Stimulated activated naive B cell treated with anti-CD40 and anti-IgM and Interleukin-4, amounts not matched to agents 10 μg/mL and 1 μg/mL and 100 μg/mL, for 72 hours (primary cell): ENCODE results near the gene PTPRZ1.

Experiments
- ATAC-seq, 2 donors: fragments of 150-1000 bp; cut with Tn5 transposase; replicated peaks; 2 replicates each; pipeline ENCODE4 v1.10.0; 2021; ENCODE audit warnings: moderate library complexity in 1 of 2
- DNase-seq: peaks from one replicate; pipeline ENCODE4 v3.0.0; 2021
- H3K27ac Mint-ChIP-seq: one replicate; pipeline ENCODE4 v1.8.0; 2022; ENCODE audit warnings: mild to moderate bottlenecking, mixed read lengths
- H3K27me3 Mint-ChIP-seq, 2 donors: one replicate each; pipeline ENCODE4 v1.8.0; 2022; ENCODE audit warnings: mixed read lengths in 2 of 2
- H3K36me3 Mint-ChIP-seq, 2 donors: one replicate each; pipeline ENCODE4 v1.8.0; 2022; ENCODE audit warnings: mixed read lengths in 2 of 2, mild to moderate bottlenecking in 1 of 2
- H3K4me1 Mint-ChIP-seq, 2 donors: one replicate each; pipeline ENCODE4 v1.8.0; 2022; ENCODE audit warnings: mixed read lengths in 2 of 2, mild to moderate bottlenecking in 1 of 2
- H3K4me3 Mint-ChIP-seq, 2 donors: one replicate each; pipeline ENCODE4 v1.8.0; 2022; ENCODE audit warnings: mild to moderate bottlenecking in 2 of 2, mixed read lengths in 2 of 2, moderate library complexity in 1 of 2
- H3K9me3 Mint-ChIP-seq, 2 donors: one replicate each; pipeline ENCODE4 v1.8.0; 2022; ENCODE audit warnings: mixed read lengths in 2 of 2, mild to moderate bottlenecking in 1 of 2

Gene PTPRZ1

DNA sequence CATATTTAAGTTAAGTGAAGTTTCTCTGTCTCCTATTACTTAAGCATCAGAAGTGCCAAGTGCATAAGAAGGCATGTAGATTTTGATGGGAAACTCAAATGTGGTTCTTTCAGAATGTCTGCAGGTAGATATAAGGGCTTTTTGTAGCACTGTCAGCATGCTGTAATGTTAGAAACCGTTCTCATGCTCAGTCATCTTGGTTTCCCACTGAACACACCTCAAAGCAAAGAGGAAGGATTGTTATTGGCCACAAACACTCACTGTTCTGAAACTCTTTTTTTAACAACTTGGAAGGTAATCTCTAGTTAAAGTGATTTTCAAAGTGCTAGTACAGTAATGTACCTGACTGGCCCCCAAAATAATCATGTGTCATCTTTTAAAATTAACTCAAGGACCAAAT, 145.1 kb downstream of the PTPRZ1 start:
- H3K4me1 Mint-ChIP-seq, result no peaks in the 10 kb centered on the region
- no peak overlapping the region for H3K27ac Mint-ChIP-seq
- no peak for DNase-seq
- no peak overlapping the region for H3K4me3 Mint-ChIP-seq
- H3K9me3 Mint-ChIP-seq, result no peaks in the 10 kb centered on the region
- no peak for ATAC-seq
- no peaks in the 10 kb centered on the region for H3K36me3 Mint-ChIP-seq
- no peaks in the 10 kb centered on the region for H3K27me3 Mint-ChIP-seq

DNA sequence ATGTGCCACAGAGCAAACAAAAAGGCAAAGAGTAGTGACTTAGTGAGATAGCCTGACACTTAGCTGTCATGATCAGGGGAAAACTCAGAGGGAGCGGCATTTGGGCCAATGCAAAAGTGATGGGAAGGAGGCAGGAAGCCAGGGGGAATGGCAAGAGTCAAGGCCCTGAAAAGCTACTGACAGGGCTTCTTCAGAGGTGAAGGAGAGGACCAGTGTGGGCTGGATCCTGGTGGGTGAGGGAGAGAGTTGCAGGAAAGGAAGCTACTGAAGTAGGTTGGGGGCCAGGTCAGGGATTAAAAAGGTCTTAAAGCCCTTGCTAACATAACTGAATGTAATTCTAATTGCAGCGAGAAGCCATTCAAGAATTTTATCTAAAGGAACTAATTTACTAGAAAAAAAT, 154.1 kb downstream of the PTPRZ1 start:
- H3K4me1 Mint-ChIP-seq, result no peaks in the 10 kb centered on the region
- DNase-seq (no peak), ATAC-seq (no peak)
- no peak overlapping the region for H3K4me3 Mint-ChIP-seq
- H3K36me3 Mint-ChIP-seq, result no peaks in the 10 kb centered on the region
- H3K9me3 Mint-ChIP-seq, result no peaks in the 10 kb centered on the region
- no peak overlapping the region for H3K27ac Mint-ChIP-seq
- no peaks in the 10 kb centered on the region for H3K27me3 Mint-ChIP-seq

DNA sequence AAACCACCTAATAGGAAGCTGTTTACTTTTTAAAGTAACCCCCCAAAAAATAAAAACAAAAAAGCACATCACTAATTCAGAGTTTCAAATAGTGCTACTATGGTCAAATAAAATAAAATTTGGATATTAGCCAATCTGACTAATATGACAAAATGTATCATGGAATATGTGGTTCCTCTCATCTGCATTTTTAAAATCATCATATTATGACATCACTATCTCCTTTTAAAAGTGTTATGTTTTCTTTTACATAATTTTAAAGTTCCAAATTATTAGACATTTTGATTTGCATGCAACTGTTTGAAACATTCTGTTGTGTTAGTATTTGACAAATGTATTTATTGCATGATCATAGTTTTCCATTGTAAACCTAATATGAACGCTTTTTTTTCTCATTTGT, 160.7 kb downstream of the PTPRZ1 start:
- Mint-ChIP-seq H3K36me3 (no peaks in the 10 kb centered on the region), H3K27ac (no peak overlapping the region), H3K27me3 (peaks cover 0 to 4% of the 10 kb centered on the region in 2 donors), H3K4me1 (no peaks in the 10 kb centered on the region), H3K9me3 (no peaks in the 10 kb centered on the region), H3K4me3 (no peak overlapping the region)
- ATAC-seq (no peak), DNase-seq (no peak)

DNA sequence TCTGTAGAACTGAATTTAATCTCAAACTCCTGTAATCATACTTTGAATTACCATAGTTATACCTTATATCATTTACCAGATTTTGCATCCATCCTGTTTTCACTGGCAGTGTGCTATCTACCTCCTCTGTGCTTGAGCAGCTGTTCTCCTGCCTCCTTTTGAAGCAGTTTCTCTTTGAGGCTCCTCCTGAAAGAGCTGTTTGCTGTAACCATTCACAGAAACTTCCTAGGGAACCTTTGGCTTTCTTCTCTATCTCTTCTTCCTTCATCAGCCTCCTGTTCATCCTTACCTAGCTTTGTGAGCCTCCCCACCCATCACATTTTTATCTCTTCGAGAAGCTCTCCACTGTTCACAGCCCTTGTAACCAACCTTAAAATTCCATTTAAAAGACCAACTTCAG, 162.9 kb downstream of the PTPRZ1 start:
- Mint-ChIP-seq H3K27ac (no peak overlapping the region), H3K9me3 (no peaks in the 10 kb centered on the region), H3K36me3 (no peaks in the 10 kb centered on the region), H3K4me3 (no peak overlapping the region), H3K27me3 (peaks cover 0 to 4% of the 10 kb centered on the region in 2 donors), H3K4me1 (no peaks in the 10 kb centered on the region)
- ATAC-seq (no peak), DNase-seq (no peak)

DNA sequence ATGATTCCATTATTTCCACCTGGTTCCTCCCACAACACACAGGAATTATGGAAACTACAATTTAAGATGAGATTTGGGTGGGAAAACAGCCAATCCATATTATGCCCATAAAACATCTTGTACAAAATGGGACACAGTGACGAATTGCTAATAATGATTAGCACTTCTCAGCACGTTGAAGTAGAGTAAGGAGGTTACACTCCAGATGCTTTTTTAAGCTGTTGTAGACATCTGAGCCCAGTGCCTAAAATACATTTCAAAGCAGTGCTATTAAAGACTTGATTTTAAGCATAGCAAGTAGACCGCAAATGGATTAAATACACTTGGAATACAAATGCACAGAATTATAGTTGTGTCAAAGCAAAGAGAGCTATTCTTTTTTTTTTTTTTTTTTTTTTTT, 165.2 kb downstream of the PTPRZ1 start:
- H3K27me3 Mint-ChIP-seq, result peaks cover 0 to 4% of the 10 kb centered on the region in 2 donors
- H3K36me3 Mint-ChIP-seq, result no peaks in the 10 kb centered on the region

DNA sequence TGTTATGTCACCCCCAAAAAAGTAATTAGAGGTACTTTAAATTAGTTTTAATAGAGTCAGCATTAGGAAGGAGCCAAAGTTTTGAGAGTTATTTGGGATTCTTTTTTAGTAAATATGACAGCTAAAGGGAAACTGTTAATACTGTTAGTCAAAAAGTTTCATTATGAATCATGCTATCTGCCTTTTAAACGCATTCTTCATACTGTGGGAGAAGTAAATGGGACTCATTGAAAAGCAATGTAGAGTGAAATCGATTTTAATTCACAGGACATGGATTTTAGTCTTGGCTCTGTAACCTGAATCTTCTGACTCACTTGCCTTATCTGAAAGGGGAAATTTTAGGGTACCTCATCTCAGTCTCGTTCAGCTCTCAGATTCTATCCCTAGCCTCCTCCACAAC, 165.9 kb downstream of the PTPRZ1 start:
- Mint-ChIP-seq H3K4me1 (no peaks in the 10 kb centered on the region), H3K27me3 (peaks cover 0 to 4% of the 10 kb centered on the region in 2 donors), H3K9me3 (no peaks in the 10 kb centered on the region), H3K36me3 (no peaks in the 10 kb centered on the region), H3K27ac (no peak overlapping the region), H3K4me3 (no peak overlapping the region)
- no peak for DNase-seq
- no peak for ATAC-seq

More for the DNA sequence above, 165.2 kb downstream of the PTPRZ1 start:
- Mint-ChIP-seq H3K4me3 (no peak overlapping the region), H3K4me1 (no peaks in the 10 kb centered on the region), H3K9me3 (no peaks in the 10 kb centered on the region), H3K27ac (no peak overlapping the region)
- DNase-seq, result no peak
- ATAC-seq, result no peak

DNA sequence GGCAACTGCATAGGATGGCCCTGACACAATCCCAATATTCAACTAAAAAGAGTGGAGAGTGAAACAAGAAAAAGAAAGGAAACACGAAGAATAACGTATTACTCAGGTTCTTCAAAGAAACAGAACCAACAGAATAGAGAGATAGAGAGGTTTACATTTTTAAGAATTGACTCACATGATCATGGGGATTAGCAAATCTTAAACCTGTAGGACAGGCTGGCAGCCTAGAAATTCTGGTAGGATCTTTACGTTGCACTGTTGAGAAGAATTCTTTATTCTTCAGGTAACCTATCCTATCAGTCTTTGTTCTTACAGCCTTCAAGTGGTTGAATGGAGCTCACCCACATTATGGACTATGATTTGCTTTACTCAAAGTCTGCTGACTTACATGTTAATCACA, 167.2 kb downstream of the PTPRZ1 start:
- Mint-ChIP-seq H3K36me3 (no peaks in the 10 kb centered on the region), H3K27ac (no peak overlapping the region), H3K4me1 (no peaks in the 10 kb centered on the region), H3K9me3 (no peaks in the 10 kb centered on the region), H3K27me3 (peaks cover 0 to 4% of the 10 kb centered on the region in 2 donors), H3K4me3 (no peak overlapping the region)
- DNase-seq (no peak), ATAC-seq (no peak)

DNA sequence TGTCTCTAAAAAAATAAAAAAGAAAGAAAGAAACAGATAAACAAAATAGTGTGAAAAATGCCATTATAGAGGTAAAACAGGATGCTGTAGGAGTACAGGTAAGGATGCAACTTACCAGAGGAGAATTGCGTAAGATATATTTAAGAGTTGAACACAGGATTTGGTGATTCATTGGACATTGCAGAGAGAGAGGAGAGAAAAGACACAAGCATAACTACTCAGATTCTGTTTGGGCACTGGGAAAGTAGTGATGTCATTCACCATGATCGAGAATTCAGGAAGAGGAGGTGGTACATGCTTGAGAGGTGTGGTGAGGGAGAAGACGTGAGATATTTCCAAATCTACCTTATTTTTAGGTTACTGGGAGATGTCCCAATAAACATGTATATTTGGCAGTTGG, 173.4 kb downstream of the PTPRZ1 start:
- Mint-ChIP-seq H3K36me3 (no peaks in the 10 kb centered on the region), H3K27ac (no peak overlapping the region), H3K4me3 (no peak overlapping the region), H3K4me1 (no peaks in the 10 kb centered on the region), H3K27me3 (peaks cover 4 to 8% of the 10 kb centered on the region in 2 donors), H3K9me3 (no peaks in the 10 kb centered on the region)
- no peak for DNase-seq
- no peak for ATAC-seq

DNA sequence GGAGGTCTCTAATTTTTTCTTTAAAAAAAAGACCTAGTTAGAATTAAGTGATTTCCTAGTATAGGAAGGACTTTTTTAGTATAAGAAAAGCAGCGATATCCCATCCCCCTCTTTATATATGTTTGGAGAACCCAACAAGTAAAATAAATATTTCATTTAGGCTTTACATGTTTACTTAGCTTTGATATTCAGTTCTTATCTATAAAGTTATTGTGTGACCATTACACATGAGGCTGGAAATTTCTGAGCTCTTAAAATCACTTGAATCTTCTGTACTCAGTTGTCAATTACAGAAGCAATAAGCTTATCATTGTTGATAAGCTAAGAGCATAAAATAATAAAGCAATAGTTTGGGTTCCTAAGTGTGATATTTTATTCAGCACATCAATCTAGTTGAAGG, 181.4 kb downstream of the PTPRZ1 start:
- Mint-ChIP-seq H3K27ac (no peak overlapping the region), H3K4me3 (no peak overlapping the region), H3K36me3 (no peaks in the 10 kb centered on the region), H3K9me3 (no peaks in the 10 kb centered on the region), H3K27me3 (no peaks in the 10 kb centered on the region), H3K4me1 (no peaks in the 10 kb centered on the region)
- ATAC-seq (no peak), DNase-seq (no peak)

DNA sequence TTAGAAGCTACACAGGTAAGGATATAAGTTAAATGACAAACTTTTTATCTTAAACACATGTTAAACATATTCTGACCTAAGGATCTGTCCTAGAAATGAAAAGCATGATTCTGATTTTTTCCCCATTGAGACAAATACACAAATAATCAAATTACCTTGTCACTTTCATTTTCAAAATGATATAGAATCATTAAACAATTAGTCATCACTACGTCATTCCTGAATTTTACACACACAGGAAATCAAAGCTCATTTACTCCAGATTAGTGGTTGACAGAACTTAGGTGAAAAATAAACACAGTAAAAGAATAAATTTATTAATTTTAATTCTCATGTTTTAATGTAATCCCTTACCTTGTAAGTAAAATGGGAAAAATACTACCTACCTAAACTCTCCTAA, 182.1 kb downstream of the PTPRZ1 start:
- H3K9me3 Mint-ChIP-seq, result no peaks in the 10 kb centered on the region
- H3K4me3 Mint-ChIP-seq, result no peak overlapping the region
- H3K36me3 Mint-ChIP-seq, result no peaks in the 10 kb centered on the region
- no peak for DNase-seq
- no peaks in the 10 kb centered on the region for H3K27me3 Mint-ChIP-seq
- H3K4me1 Mint-ChIP-seq, result no peaks in the 10 kb centered on the region
- H3K27ac Mint-ChIP-seq, result no peak overlapping the region
- no peak for ATAC-seq

DNA sequence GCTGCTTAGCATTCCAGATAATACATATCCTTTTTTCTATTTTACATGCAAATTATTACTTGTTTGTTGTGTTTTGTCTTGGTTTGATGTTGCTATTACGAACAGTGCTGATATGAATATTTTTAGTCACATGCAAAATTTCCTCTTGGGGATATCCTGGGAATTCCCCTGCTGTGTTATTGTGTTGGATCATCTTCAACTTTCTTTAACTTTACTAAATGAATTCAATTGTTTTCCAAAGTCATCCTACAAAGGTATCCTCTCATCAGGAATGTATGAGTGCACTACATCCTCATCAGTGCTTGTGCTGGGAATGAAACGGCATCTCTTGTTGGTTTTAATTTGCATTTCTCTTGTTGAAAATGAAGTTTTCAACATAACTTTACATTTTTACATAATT, 184.0 kb downstream of the PTPRZ1 start:
- no peaks in the 10 kb centered on the region for H3K27me3 Mint-ChIP-seq
- no peak for ATAC-seq
- H3K4me1 Mint-ChIP-seq, result no peaks in the 10 kb centered on the region
- H3K27ac Mint-ChIP-seq, result no peak overlapping the region
- no peaks in the 10 kb centered on the region for H3K9me3 Mint-ChIP-seq
- H3K36me3 Mint-ChIP-seq, result no peaks in the 10 kb centered on the region
- no peak overlapping the region for H3K4me3 Mint-ChIP-seq
- DNase-seq, result no peak

DNA sequence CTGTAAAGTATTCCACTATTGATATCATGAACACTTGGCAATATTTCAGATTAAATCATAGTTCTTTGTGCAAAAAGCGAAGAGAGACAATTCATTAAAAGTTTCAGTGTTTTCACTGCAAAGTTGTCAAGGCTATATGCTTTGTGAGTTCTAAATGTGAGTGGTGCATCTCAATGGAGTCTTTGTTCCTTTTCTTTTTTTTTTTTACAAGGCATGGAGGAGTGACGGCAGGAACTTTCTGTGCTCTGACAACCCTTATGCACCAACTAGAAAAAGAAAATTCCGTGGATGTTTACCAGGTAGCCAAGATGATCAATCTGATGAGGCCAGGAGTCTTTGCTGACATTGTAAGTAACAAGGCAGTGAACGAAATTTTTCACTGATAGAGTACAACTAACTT, 186.6 kb downstream of the PTPRZ1 start:
- Mint-ChIP-seq H3K9me3 (no peaks in the 10 kb centered on the region), H3K27ac (no peak overlapping the region), H3K36me3 (no peaks in the 10 kb centered on the region), H3K27me3 (peaks cover 0 to 5% of the 10 kb centered on the region in 2 donors), H3K4me3 (no peak overlapping the region), H3K4me1 (no peaks in the 10 kb centered on the region)
- DNase-seq (no peak), ATAC-seq (no peak)

DNA sequence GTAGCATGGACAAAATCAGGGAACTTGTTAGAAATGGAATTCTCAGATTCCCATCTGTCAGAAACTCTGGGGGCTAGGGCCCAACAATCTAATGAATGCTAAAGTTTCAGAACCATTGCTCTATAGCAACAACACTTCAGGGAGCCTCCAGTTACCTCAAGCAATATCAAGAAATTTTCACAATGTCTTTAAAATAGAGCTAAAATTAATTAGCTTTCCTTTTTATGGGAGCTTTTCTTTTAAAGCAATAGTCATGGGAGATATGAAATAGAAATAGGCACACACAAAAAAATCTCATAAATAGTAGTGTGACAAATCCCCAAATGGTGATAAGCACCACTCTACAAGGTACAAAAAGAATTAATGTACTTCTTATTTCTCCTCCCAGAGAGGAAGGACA, 190.2 kb downstream of the PTPRZ1 start:
- no peaks in the 10 kb centered on the region for H3K4me1 Mint-ChIP-seq
- no peaks in the 10 kb centered on the region for H3K9me3 Mint-ChIP-seq
- H3K4me3 Mint-ChIP-seq, result no peak overlapping the region
- peaks cover 5 to 13% of the 10 kb centered on the region in 2 donors for H3K27me3 Mint-ChIP-seq
- DNase-seq (no peak), ATAC-seq (no peak)
- H3K27ac Mint-ChIP-seq, result no peak overlapping the region
- no peaks in the 10 kb centered on the region for H3K36me3 Mint-ChIP-seq

DNA sequence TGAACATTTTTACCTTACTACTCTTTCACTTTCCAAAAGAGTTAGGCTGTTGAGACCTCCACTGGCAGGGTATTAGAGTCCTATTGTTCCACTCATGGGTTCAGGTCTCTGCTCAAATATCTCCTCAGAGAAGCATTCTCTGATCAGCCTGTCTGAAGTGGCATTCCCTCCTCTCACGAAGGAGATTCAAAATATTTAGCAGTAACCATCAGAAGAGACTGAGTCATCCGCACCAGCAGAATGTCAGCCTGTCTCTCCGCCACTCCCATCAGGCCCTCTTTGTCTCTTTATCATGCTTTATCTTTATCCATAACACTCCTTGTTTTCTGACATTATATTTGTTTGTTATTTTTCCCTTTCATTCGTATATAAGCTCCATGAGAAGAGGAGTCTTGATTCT, 192.0 kb downstream of the PTPRZ1 start:
- H3K4me3 Mint-ChIP-seq, result no peak overlapping the region
- H3K36me3 Mint-ChIP-seq, result no peaks in the 10 kb centered on the region
- DNase-seq (no peak), ATAC-seq (no peak)
- H3K4me1 Mint-ChIP-seq, result no peaks in the 10 kb centered on the region
- H3K9me3 Mint-ChIP-seq, result no peaks in the 10 kb centered on the region
- peaks cover 5 to 13% of the 10 kb centered on the region in 2 donors for H3K27me3 Mint-ChIP-seq
- H3K27ac Mint-ChIP-seq, result no peak overlapping the region

DNA sequence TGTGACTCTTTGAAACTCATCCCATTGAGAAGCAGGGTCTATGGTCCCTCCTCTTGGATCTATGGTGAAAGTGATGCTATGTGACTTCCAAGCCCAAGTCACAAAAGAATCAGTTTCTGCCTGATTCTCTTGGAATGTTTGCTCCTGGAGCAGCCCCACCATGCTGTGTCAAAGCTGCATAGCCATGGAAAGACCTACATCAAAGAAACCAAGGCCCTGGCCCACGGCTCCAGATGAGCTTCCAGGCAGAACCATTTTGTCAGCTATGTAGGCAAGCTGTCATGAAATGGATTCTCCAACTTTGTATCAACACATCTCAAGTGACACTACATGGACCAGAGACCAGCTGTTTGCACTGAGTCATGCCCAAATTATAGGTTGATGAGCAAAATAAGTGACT, 194.1 kb downstream of the PTPRZ1 start:
- Mint-ChIP-seq H3K4me3 (no peak overlapping the region), H3K9me3 (no peaks in the 10 kb centered on the region), H3K27me3 (peaks cover 5 to 13% of the 10 kb centered on the region in 2 donors), H3K27ac (no peak overlapping the region), H3K4me1 (no peaks in the 10 kb centered on the region), H3K36me3 (no peaks in the 10 kb centered on the region)
- ATAC-seq, result no peak
- DNase-seq, result no peak

DNA sequence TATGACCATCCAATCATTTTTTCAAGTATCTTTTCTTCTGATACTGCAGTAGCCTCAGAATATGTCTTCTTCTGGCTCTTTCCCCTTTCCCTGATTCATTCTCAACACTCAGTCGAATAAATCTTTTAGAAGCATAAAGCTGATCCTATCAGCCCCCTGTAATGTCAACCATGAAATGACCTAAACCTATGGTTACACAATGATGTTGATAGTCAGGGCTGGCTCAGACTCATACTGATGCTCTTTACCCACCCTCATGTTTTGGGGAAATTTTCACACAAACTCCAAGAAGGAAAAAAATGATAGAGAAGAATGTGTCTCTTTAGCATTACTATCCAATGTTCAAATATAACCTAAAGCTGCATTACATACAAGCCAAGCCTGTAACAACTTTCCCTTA, 195.1 kb downstream of the PTPRZ1 start:
- DNase-seq (no peak), ATAC-seq (no peak)
- Mint-ChIP-seq H3K9me3 (no peaks in the 10 kb centered on the region), H3K4me3 (no peak overlapping the region), H3K36me3 (no peaks in the 10 kb centered on the region), H3K4me1 (no peaks in the 10 kb centered on the region), H3K27me3 (peaks cover 5 to 8% of the 10 kb centered on the region in 2 donors), H3K27ac (no peak overlapping the region)
